HepG2 (cell line): ENCODE measurements around the gene MAML1. TPM values are rescaled to one million over a fixed set of nuclear protein-coding genes. Genes with fewer than 3 reads are reported as not detected.

Experiments used
- ATF1 ChIP-seq: IDR thresholded peaks from 2 replicates; pipeline ENCODE4 v1.6.1; 2016; ENCODE audit warnings: mild to moderate bottlenecking, control low read depth
- CERS6 ChIP-seq: sonication (generic); formaldehyde crosslinking; IDR thresholded peaks from 2 replicates; pipeline ENCODE4 v1.5.0; 2020; ENCODE audit warnings: missing genetic modification reagents
- EHMT2 ChIP-seq: fragments of 200-600 bp; sonication (generic); IDR thresholded peaks from 2 replicates; pipeline ENCODE4 v1.7.0; 2017; ENCODE audit warnings: antibody characterized with exemption, low read depth, low read length, borderline replicate concordance
- ELF1 ChIP-seq: sonication (generic); formaldehyde crosslinking; IDR thresholded peaks from 2 replicates; pipeline ENCODE4 v1.4.0; 2020; ENCODE audit warnings: missing genetic modification reagents
- GMEB1 ChIP-seq: sonication (generic); formaldehyde crosslinking; IDR thresholded peaks from 2 replicates; pipeline ENCODE4 v1.5.1; 2020; ENCODE audit warnings: missing genetic modification reagents, mild to moderate bottlenecking, borderline replicate concordance
- JUNB ChIP-seq: sonication (generic); formaldehyde crosslinking; IDR thresholded peaks from 2 replicates; pipeline ENCODE4 v1.8.0; 2022; ENCODE audit warnings: missing genetic modification reagents, mild to moderate bottlenecking, borderline replicate concordance
- LBX2 ChIP-seq: sonication (generic); formaldehyde crosslinking; IDR thresholded peaks from 2 replicates; pipeline ENCODE4 v1.5.0; 2020; ENCODE audit warnings: missing genetic modification reagents, mild to moderate bottlenecking, borderline replicate concordance
- MLX ChIP-seq: IDR thresholded peaks from 2 replicates; pipeline ENCODE4 v1.6.1; 2016
- MNT ChIP-seq: fragments of 450-650 bp; IDR thresholded peaks from 2 replicates; pipeline ENCODE4 v1.6.1; 2016
- NFE2L2 ChIP-seq: fragments of 150-350 bp; IDR thresholded peaks from 2 replicates; pipeline ENCODE4 v1.6.1; 2014; ENCODE audit warnings: low read length
- PCBP2 ChIP-seq: fragments of 200-400 bp; formaldehyde crosslinking; optimal IDR thresholded peaks from 2 replicates; pipeline ENCODE3; 2018; ENCODE audit warnings: low read length, low read depth; ENCODE audit not compliant: poor library complexity, severe bottlenecking
- PRDM15 ChIP-seq: sonication (generic); formaldehyde crosslinking; IDR thresholded peaks from 2 replicates; pipeline ENCODE4 v1.4.0; 2020; ENCODE audit warnings: missing genetic modification reagents
- RARA ChIP-seq: IDR thresholded peaks from 2 replicates; pipeline ENCODE4 v1.6.1; 2016; ENCODE audit warnings: missing genetic modification reagents, missing compliant biosample characterization
- TOE1 ChIP-seq: sonication (generic); formaldehyde crosslinking; IDR thresholded peaks from 2 replicates; pipeline ENCODE4 v1.4.0; 2020; ENCODE audit warnings: mild to moderate bottlenecking, missing genetic modification reagents
- ZBTB1 ChIP-seq: sonication (generic); formaldehyde crosslinking; IDR thresholded peaks from 2 replicates; pipeline ENCODE4 v1.4.0; 2020; ENCODE audit warnings: missing genetic modification reagents, borderline replicate concordance
- ZMAT3 ChIP-seq: sonication (generic); formaldehyde crosslinking; conservative IDR thresholded peaks from 2 replicates; pipeline ENCODE4 v1.7.0; 2021; ENCODE audit warnings: missing genetic modification reagents
- ZNF34 ChIP-seq: sonication (generic); formaldehyde crosslinking; IDR thresholded peaks from 2 replicates; pipeline ENCODE4 v1.4.0; 2020; ENCODE audit warnings: mild to moderate bottlenecking, missing genetic modification reagents, borderline replicate concordance
- ZNF354B ChIP-seq: sonication (generic); formaldehyde crosslinking; IDR thresholded peaks from 2 replicates; pipeline ENCODE4 v1.8.0; 2022; ENCODE audit warnings: mild to moderate bottlenecking, missing genetic modification reagents
- ZNF670 ChIP-seq: sonication (generic); formaldehyde crosslinking; IDR thresholded peaks from 2 replicates; pipeline ENCODE4 v1.8.0; 2022; ENCODE audit warnings: mild to moderate bottlenecking, missing genetic modification reagents, borderline replicate concordance
- ZNF674 ChIP-seq: sonication (generic); formaldehyde crosslinking; IDR thresholded peaks from 2 replicates; pipeline ENCODE4 v1.5.0; 2020; ENCODE audit warnings: low read depth, mild to moderate bottlenecking, missing genetic modification reagents
- ZNF850 ChIP-seq: sonication (generic); formaldehyde crosslinking; conservative IDR thresholded peaks from 2 replicates; pipeline ENCODE4 v1.9.0; 2021; ENCODE audit warnings: mild to moderate bottlenecking, missing genetic modification reagents
- polyA plus RNA-seq, 8 experiments: library from polyadenylated mRNA; depleted of rRNA in 3 of 8; stranded (reverse) in 7 of 8; unstranded in 1 of 8; fragments of >200 nt; fragmentation: Illumina TruSeq in 4 of 8; extraction: Trizol in 4 of 8; gene quantifications; 2 replicates each; pipeline versions ENCODE4 v1.2.1 to v1.2.3, GENCODE V29; 2011 to 2016; ENCODE audit warnings: low read depth in 4 of 8, missing spikeins in 1 of 8, mixed read lengths in 1 of 8; ENCODE audit not compliant: insufficient read depth in 1 of 8
- total RNA-seq, 5 experiments: library from RNA; depleted of rRNA; stranded (reverse); fragments of >200 nt; fragmentation: Illumina TruSeq; extraction: Trizol; gene quantifications; 2 replicates each; pipeline ENCODE4 v1.2.3, GENCODE V29; 2016; ENCODE audit warnings: low read depth in 1 of 5

The MAML1 gene
- total and polyA plus RNA-seq, 2 of the 13 experiments (the other 11 are each of a cell fraction or from before 2014, with no cell fraction given): 10.0 to 10.8 TPM

GRCh38 chr5:179821298-179822058, 88.9 kb downstream of the MAML1 start (continued):
- TF ChIP-seq MNT (no peak), ZNF34 (CRISPR knock-in tag) (no peak), ZMAT3 (CRISPR knock-in tag) (0 out of 2 replicates have a peak, but pooled peaks have one; percentile 40), CERS6 (CRISPR knock-in tag) (no peak), TOE1 (CRISPR knock-in tag) (no peak), ATF1 (CRISPR knock-in tag) (no peak), ELF1 (no peak), ZNF674 (CRISPR knock-in tag) (no peak), PCBP2 (no peak), EHMT2 (no peak), RARA (CRISPR knock-in tag) (0 out of 2 replicates have a peak, but pooled peaks have one; percentile 13), ZNF850 (CRISPR knock-in tag) (no peak), LBX2 (CRISPR knock-in tag) (no peak), ZNF670 (CRISPR knock-in tag) (no peak), PRDM15 (0 out of 2 replicates have a peak, but pooled peaks have one; percentile 36), JUNB (no peak), NFE2L2 (no peak), MLX (no peak), GMEB1 (CRISPR knock-in tag) (no peak), ZNF354B (no peak), ZBTB1 (CRISPR knock-in tag) (no peak)
